GM23338 (cell line): ENCODE data around the gene INPP4B.

Source experiments
- EZH2 ChIP-seq: fragments of 200-600 bp; sonication (generic); IDR thresholded peaks from one replicate; pipeline ENCODE4 v1.8.0; 2017; ENCODE audit warnings: antibody characterized with exemption, mild to moderate bottlenecking, low read depth; ENCODE audit not compliant: unreplicated experiment
- EZH2phosphoT487 ChIP-seq: fragments of 200-600 bp; sonication (generic); IDR thresholded peaks from one replicate; pipeline ENCODE4 v1.8.1; 2018; ENCODE audit warnings: antibody characterized with exemption; ENCODE audit not compliant: unreplicated experiment
- JUNB ChIP-seq: IDR thresholded peaks from one replicate; pipeline ENCODE4 v1.6.1; 2016; ENCODE audit warnings: antibody characterized with exemption; ENCODE audit not compliant: unreplicated experiment
- POLR2AphosphoS5 ChIP-seq: IDR thresholded peaks from 2 replicates; pipeline ENCODE4 v1.6.1; 2016; ENCODE audit warnings: antibody characterized with exemption, low read depth
- ZNF331 ChIP-seq: fragments of 250-450 bp; sonication (Bioruptor Pico); IDR thresholded peaks from 2 replicates; pipeline ENCODE4 v1.5.0; 2020; ENCODE audit warnings: low read depth, mild to moderate bottlenecking, moderate library complexity
- TF ChIP-seq, protein P1 (sequence below), 2 experiments: fragments of 200-600 bp in 1 of 2; sonication (generic) in 1 of 2; conservative IDR thresholded peaks; 2 replicates each; pipeline versions ENCODE4 v1.5.1 to v1.6.1; 2016 to 2017; ENCODE audit warnings: antibody characterized with exemption in 2 of 2, low read depth in 2 of 2, mild to moderate bottlenecking in 2 of 2, moderate library complexity in 1 of 2

DNA sequence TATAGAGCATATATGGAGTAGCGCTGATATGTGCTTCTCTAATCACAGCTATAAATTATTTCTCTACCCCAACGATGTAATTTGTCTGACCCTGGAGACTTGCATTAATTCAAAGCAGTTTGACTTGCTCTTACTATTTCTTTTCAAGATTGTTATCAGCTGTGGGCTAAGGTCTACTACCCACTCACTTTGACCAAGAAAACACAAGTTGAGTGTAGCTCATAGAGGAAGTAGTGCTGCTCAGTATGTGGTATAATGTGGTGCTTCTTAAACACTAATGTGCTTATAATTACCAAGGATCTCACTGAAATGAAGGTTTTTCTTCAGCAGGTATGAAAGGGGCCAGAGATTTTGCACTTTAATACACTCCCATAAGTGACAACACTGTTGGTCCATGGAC, 70.1 kb downstream of the INPP4B start:
- TF ChIP-seq POLR2AphosphoS5 (no peak), JUNB (no peak), EZH2phosphoT487 (no peak), EZH2 (no peak), ZNF331 (CRISPR knock-in tag) (no peak)
- TF ChIP-seq, protein P1, sequence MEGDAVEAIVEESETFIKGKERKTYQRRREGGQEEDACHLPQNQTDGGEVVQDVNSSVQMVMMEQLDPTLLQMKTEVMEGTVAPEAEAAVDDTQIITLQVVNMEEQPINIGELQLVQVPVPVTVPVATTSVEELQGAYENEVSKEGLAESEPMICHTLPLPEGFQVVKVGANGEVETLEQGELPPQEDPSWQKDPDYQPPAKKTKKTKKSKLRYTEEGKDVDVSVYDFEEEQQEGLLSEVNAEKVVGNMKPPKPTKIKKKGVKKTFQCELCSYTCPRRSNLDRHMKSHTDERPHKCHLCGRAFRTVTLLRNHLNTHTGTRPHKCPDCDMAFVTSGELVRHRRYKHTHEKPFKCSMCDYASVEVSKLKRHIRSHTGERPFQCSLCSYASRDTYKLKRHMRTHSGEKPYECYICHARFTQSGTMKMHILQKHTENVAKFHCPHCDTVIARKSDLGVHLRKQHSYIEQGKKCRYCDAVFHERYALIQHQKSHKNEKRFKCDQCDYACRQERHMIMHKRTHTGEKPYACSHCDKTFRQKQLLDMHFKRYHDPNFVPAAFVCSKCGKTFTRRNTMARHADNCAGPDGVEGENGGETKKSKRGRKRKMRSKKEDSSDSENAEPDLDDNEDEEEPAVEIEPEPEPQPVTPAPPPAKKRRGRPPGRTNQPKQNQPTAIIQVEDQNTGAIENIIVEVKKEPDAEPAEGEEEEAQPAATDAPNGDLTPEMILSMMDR (conservative IDR thresholded peaks at IDR 0.05; ENCODE audit: low read depth in 2 of 2): no peak
